ENCODE data around the gene CLCN6. TPM values are rescaled to one million over a fixed set of nuclear protein-coding genes. Genes with fewer than 3 reads are reported as not detected.

Gene CLCN6, protein sequence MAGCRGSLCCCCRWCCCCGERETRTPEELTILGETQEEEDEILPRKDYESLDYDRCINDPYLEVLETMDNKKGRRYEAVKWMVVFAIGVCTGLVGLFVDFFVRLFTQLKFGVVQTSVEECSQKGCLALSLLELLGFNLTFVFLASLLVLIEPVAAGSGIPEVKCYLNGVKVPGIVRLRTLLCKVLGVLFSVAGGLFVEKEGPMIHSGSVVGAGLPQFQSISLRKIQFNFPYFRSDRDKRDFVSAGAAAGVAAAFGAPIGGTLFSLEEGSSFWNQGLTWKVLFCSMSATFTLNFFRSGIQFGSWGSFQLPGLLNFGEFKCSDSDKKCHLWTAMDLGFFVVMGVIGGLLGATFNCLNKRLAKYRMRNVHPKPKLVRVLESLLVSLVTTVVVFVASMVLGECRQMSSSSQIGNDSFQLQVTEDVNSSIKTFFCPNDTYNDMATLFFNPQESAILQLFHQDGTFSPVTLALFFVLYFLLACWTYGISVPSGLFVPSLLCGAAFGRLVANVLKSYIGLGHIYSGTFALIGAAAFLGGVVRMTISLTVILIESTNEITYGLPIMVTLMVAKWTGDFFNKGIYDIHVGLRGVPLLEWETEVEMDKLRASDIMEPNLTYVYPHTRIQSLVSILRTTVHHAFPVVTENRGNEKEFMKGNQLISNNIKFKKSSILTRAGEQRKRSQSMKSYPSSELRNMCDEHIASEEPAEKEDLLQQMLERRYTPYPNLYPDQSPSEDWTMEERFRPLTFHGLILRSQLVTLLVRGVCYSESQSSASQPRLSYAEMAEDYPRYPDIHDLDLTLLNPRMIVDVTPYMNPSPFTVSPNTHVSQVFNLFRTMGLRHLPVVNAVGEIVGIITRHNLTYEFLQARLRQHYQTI
- 4.5 to 7.3 TPM (median 6.2 TPM) in 5 replicates for total RNA-seq (2022; extraction: Qiagen RNA extraction; ENCODE audit: low read depth)

GRCh38 chr1:11805422-11806306 lies at the start of gene CLCN6, which contains the start of gene MTHFR:
Gene CLCN6 (plus strand): TSS chr1:11806191. CDS start chr1:11806263, 72 bp downstream.
Gene MTHFR (minus strand): TSS chr1:11805964. CDS start chr1:11803116, 2,848 bp downstream.

DNA sequence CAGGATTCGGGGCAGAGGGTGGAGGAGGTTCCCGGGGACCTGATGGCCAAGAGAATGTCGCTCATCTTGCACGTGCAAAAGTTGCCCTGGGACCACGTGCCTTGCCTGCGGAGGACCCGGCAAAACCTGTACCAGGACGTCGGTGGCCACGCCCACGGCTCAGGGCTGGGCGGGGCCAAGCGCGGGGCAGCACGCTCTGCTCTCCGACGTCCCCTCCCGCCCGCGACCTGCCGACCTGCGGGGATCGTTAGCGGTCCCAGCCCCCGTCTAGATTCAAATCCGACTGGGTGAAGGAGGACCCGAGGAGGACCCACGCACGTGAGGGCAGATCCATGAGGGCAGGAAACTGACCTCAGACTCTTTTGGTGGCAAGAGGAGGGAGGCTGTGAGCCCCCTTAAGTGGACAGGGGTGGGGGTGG lies 44.0 kb upstream of the CLCN6 start, which contains the start of gene C1orf167:
Gene C1orf167 (plus strand): TSS at position 206 of the 419 bp plus-strand sequence. CDS start 2,208 bp downstream, outside the sequence.

GRCh38 chr1:11847667-11848372 lies 41.8 kb downstream of the CLCN6 start, which contains the start of gene NPPA:
Gene NPPA (minus strand): TSS chr1:11847783. CDS start chr1:11847684, 99 bp downstream.

GRCh38 chr1:11858613-11858967 lies 52.6 kb downstream of the CLCN6 start, which contains the start of gene NPPB:
Gene NPPB (minus strand): TSS chr1:11858945. CDS start chr1:11858833, 112 bp downstream.

Other genes starting within 250 kb of the CLCN6 start
- gene FBXO2, start 151.8 kb upstream of the CLCN6 start, total RNA-seq (2022; extraction: Qiagen RNA extraction; ENCODE audit: low read depth), result 6.1 to 12.5 TPM (median 9.1 TPM) in 5 replicates
- gene FBXO44, start 151.3 kb upstream of the CLCN6 start, total RNA-seq (2022; extraction: Qiagen RNA extraction; ENCODE audit: low read depth), result 12.5 to 19.6 TPM (median 17.2 TPM) in 5 replicates
- 4.6 to 9.7 TPM (median 8.2 TPM) in 5 replicates for gene FBXO6, start 142.0 kb upstream of the CLCN6 start, total RNA-seq (2022; extraction: Qiagen RNA extraction; ENCODE audit: low read depth)
- gene MAD2L2, start 125.0 kb upstream of the CLCN6 start, total RNA-seq (2022; extraction: Qiagen RNA extraction; ENCODE audit: low read depth), result 41.8 to 55.4 TPM (median 48.4 TPM) in 5 replicates
- gene DRAXIN, start 114.5 kb upstream of the CLCN6 start, total RNA-seq (2022; extraction: Qiagen RNA extraction; ENCODE audit: low read depth), result 0.05 to 0.13 TPM (median 0.06 TPM) in 5 replicates
- 62.1 to 107 TPM (median 99.1 TPM) in 5 replicates for gene AGTRAP, start 70.1 kb upstream of the CLCN6 start, total RNA-seq (2022; extraction: Qiagen RNA extraction; ENCODE audit: low read depth)
- not detected in 5 replicates for gene C1orf167, start 44.0 kb upstream of the CLCN6 start, total RNA-seq (2022; extraction: Qiagen RNA extraction; ENCODE audit: low read depth)
- 3.7 to 5.5 TPM (median 4.8 TPM) in 5 replicates for gene MTHFR, start 227 bp upstream of the CLCN6 start, total RNA-seq (2022; extraction: Qiagen RNA extraction; ENCODE audit: low read depth)
- not detected in 5 replicates for gene NPPA, start 41.6 kb downstream of the CLCN6 start, total RNA-seq (2022; extraction: Qiagen RNA extraction; ENCODE audit: low read depth)
- 0.42 TPM in 1 of 5 replicates, not detected in the others for gene NPPB, start 52.8 kb downstream of the CLCN6 start, total RNA-seq (2022; extraction: Qiagen RNA extraction; ENCODE audit: low read depth)
- 24.5 to 50.7 TPM (median 48.7 TPM) in 5 replicates for gene KIAA2013, start 120.2 kb downstream of the CLCN6 start, total RNA-seq (2022; extraction: Qiagen RNA extraction; ENCODE audit: low read depth)
- gene PLOD1, start 128.5 kb downstream of the CLCN6 start, total RNA-seq (2022; extraction: Qiagen RNA extraction; ENCODE audit: low read depth), result 60.5 to 88.3 TPM (median 85.2 TPM) in 5 replicates
- 30.8 to 37.4 TPM (median 34.7 TPM) in 5 replicates for gene MFN2, start 174.3 kb downstream of the CLCN6 start, total RNA-seq (2022; extraction: Qiagen RNA extraction; ENCODE audit: low read depth)
- gene MIIP, start 213.3 kb downstream of the CLCN6 start, total RNA-seq (2022; extraction: Qiagen RNA extraction; ENCODE audit: low read depth), result 7.2 to 17.8 TPM (median 12.8 TPM) in 5 replicates

Measured in A549 treated with ZK216348 at 1 μM for 4 hours (cell line).